Activated CD4-positive, alpha-beta T cell treated with anti-CD3 and anti-CD28 coated beads, Interleukin-2, Interleukin-4, amounts not matched to agents 100 ng/mL and 50 ng/mL, durations not matched to agents 16 hours and 8 hours (primary cell): ENCODE measurements around the gene TACC2.
A peak's percentile ranks its signal among the peaks of the same experiment; 100 is the strongest.

Source experiments
- DNase-seq: peaks from one replicate; pipeline ENCODE4 v3.0.0-alpha.2; 2020; ENCODE audit warnings: low spot score

TACC2 gene

GRCh38 chr10:122121059-122121458 lies 132.1 kb downstream of the TACC2 start:
- no peak for DNase-seq

GRCh38 chr10:122122493-122122892 lies 133.5 kb downstream of the TACC2 start:
- DNase-seq: no peak

GRCh38 chr10:122123186-122123585 lies 134.2 kb downstream of the TACC2 start:
- no peak for DNase-seq

- no peak for DNase-seq
Observed at GRCh38 chr10:122124342-122124741, 135.4 kb downstream of the TACC2 start.

- DNase-seq: no peak
Observed at GRCh38 chr10:122124808-122125207, 135.8 kb downstream of the TACC2 start.

- DNase-seq: no peak
Observed at GRCh38 chr10:122126763-122127659, 138.0 kb downstream of the TACC2 start.

GRCh38 chr10:122127943-122128342 lies 139.0 kb downstream of the TACC2 start:
- no peak for DNase-seq

GRCh38 chr10:122128357-122128756 lies 139.4 kb downstream of the TACC2 start:
- no peak for DNase-seq

- DNase-seq: no peak
Observed at GRCh38 chr10:122130474-122131110, 141.6 kb downstream of the TACC2 start.

- no peak for DNase-seq
Observed at GRCh38 chr10:122132331-122132755, 143.4 kb downstream of the TACC2 start.

GRCh38 chr10:122132882-122133565 lies 144.1 kb downstream of the TACC2 start:
- DNase-seq: no peak

- no peak for DNase-seq
Observed at GRCh38 chr10:122135251-122136025, 146.5 kb downstream of the TACC2 start.

- DNase-seq: no peak
Observed at GRCh38 chr10:122138831-122139625, 150.1 kb downstream of the TACC2 start.

GRCh38 chr10:122139627-122140170 lies 150.7 kb downstream of the TACC2 start:
- DNase-seq: no peak

GRCh38 chr10:122140461-122140902 lies 151.5 kb downstream of the TACC2 start:
- no peak for DNase-seq

GRCh38 chr10:122140941-122141623 lies 152.1 kb downstream of the TACC2 start:
- no peak for DNase-seq

GRCh38 chr10:122141821-122142640 lies 153.1 kb downstream of the TACC2 start:
- no peak for DNase-seq

GRCh38 chr10:122142641-122143237 lies 153.8 kb downstream of the TACC2 start:
- DNase-seq: peak; percentile 30
